GM10248 (cell line): ENCODE data around the gene SYNE1.

Experiments
- CTCF ChIA-PET: fragments of 300-600 bp; sonication (Branson Sonifier 250); formaldehyde crosslinking; extraction: SDS; loops from one replicate; lab custom pipeline; 2021; ENCODE audit warnings: antibody characterized with exemption; lab: Yijun Ruan, JAX
- POLR2A ChIA-PET: fragments of 350-650 bp; sonication (Branson Sonifier 250); formaldehyde crosslinking; extraction: SDS; loops from one replicate; lab custom pipeline; 2020; ENCODE audit warnings: antibody characterized with exemption; lab: Yijun Ruan, JAX
- DNase-seq: peaks from one replicate; pipeline ENCODE4 v3.0.0; 2012; ENCODE audit errors: extremely low spot score
- CTCF ChIP-seq: IDR thresholded peaks from 2 replicates; pipeline ENCODE4 v1.5.1; 2012; ENCODE audit warnings: mild to moderate bottlenecking, low read depth; ENCODE audit errors: extremely low read depth, missing control alignments, control extremely low read depth

SYNE1 gene

GRCh38 chr6:152298055-152298647 lies 339.0 kb downstream of the SYNE1 start:
- peak; percentile 26 for DNase-seq
- ChIA-PET CTCF (interaction anchor here (0.7 to 5.7 kb wide), 10 partner anchors 13 to 40 kb away, joined by 3 to 35 read pairs (median 4); no protein-coding TSS in a partner anchor), POLR2A (no interaction called here)
- TF ChIP-seq CTCF = no peak

GRCh38 chr6:152296648-152297376 lies 340.4 kb downstream of the SYNE1 start:
- DNase-seq = no peak
- no peak for TF ChIP-seq CTCF
- CTCF ChIA-PET = interaction anchor here (0.8 to 5.7 kb wide), 8 partner anchors 10 to 620 kb away, joined by 3 to 35 read pairs (median 4); no protein-coding TSS in a partner anchor
- POLR2A ChIA-PET = no interaction called here

- ChIA-PET CTCF (interaction anchor here (1.2 to 5.7 kb wide), 4 partner anchors 11 to 619 kb away, joined by 3 to 35 read pairs (median 6); no protein-coding TSS in a partner anchor), POLR2A (no interaction called here)
- DNase-seq = no peak
- no peak for TF ChIP-seq CTCF
Measured at GRCh38 chr6:152295920-152296319, 341.2 kb downstream of the SYNE1 start.

- TF ChIP-seq CTCF = no peak
- DNase-seq = no peak
- CTCF ChIA-PET = interaction anchor here (1.0 to 5.7 kb wide), 3 partner anchors 25 to 530 kb away, joined by 3 to 35 read pairs (median 5); no protein-coding TSS in a partner anchor
- POLR2A ChIA-PET = no interaction called here
Measured at GRCh38 chr6:152295346-152295745, 341.8 kb downstream of the SYNE1 start.

- TF ChIP-seq CTCF = no peak
- ChIA-PET CTCF (interaction anchor here (2.7 kb wide), 1 partner anchor 8 kb away, joined by 23 read pairs; no protein-coding TSS in a partner anchor), POLR2A (no interaction called here)
- no peak for DNase-seq
Measured at GRCh38 chr6:152293404-152293803, 343.8 kb downstream of the SYNE1 start.

GRCh38 chr6:152292555-152292954 lies 344.6 kb downstream of the SYNE1 start:
- no peak for DNase-seq
- CTCF ChIA-PET = interaction anchor here (2.1 to 2.7 kb wide), 3 partner anchors 9 to 46 kb away, joined by 7 to 23 read pairs (median 7); no protein-coding TSS in a partner anchor
- POLR2A ChIA-PET = no interaction called here
- no peak for TF ChIP-seq CTCF
